Stimulated activated CD8-positive, alpha-beta memory T cell treated with anti-CD3 and anti-CD28 coated beads, Interleukin-12 subunit alpha, Interleukin-12 subunit beta, amount 100 ng/mL, for 24 hours (primary cell): ENCODE measurements around the gene ATP5MG.
A peak's percentile ranks its signal among the peaks of the same experiment; 100 is the strongest.
"Not testable (repeated sequence)": the region's sequence is repeated elsewhere in the genome, so short reads cannot be mapped to it uniquely, and the experiment has no call there.

Source experiments
- DNase-seq: peaks from one replicate; pipeline ENCODE4 v3.0.0-alpha.2; 2020; ENCODE audit errors: extremely low read depth

Gene ATP5MG

DNA sequence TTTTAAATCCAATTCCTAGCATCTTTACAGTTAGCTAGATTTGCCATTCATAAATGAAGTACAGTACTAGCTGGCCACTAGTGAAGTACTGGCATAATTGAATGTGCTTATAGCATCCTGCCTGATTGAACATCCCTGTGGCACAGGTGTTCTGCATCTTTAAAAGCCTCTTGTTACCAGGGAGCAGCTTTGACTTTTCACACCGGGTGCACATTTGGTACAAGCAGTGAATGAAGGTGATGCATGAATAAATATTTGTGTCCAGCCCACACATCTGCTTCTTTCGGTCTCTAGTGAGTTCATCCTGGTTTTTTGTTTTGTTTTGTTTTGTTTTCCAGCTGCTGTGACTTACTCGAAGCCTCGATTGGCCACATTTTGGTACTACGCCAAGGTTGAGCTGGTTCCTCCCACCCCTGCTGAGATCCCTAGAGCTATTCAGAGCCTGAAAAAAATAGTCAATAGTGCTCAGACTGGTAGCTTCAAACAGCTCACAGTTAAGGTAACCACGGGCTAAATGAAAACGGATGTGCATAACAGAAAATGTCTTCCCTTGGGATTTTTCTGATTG, 5.3 kb downstream of the ATP5MG start:
- DNase-seq, result no peak

- no peak for DNase-seq
These were observed 8.8 kb downstream of the ATP5MG start for GRCh38 chr11:118410055-118410745.

DNA sequence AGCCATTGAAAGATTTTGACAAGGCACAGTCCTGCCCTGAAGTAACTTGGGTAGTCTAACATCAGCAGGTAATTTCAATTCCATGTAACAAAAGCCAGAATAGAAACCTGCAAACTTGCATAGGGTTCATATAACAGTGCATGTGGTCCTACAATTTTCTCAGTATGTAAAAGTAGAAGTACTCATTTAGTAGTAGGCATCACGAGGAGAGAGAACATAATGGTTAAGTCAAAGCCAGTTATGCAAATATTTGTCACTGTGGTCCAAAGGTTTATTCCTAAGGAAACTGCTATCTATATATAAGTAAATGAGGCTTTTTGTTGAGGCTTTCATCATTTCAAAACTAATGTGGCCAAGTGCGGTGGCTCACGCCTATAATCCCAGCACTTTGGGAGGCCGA, 10.1 kb downstream of the ATP5MG start:
- no peak for DNase-seq

DNA sequence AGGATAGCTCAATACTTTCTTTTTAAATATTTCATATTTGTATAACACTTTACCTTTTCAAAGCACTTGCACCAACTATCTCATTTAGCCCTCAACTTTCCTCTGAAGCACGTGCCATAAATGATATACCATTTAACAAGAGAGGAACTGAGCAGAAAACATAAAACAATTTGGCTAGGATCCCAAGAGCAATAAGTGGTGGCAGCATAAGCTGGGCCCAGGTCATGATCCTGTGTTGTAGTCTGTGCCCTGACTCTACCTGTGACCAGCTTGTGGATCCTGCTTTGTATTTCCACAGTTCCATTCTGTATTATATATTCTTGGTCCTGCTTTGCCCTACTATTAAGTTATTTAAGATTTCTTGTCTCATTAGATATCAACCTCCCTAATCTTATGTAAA, 11.5 kb downstream of the ATP5MG start:
- no peak for DNase-seq

GRCh38 chr11:118415062-118415738, 13.8 kb downstream of the ATP5MG start:
- DNase-seq, result no peak

GRCh38 chr11:118415739-118416068, 14.3 kb downstream of the ATP5MG start:
- no peak for DNase-seq

DNA sequence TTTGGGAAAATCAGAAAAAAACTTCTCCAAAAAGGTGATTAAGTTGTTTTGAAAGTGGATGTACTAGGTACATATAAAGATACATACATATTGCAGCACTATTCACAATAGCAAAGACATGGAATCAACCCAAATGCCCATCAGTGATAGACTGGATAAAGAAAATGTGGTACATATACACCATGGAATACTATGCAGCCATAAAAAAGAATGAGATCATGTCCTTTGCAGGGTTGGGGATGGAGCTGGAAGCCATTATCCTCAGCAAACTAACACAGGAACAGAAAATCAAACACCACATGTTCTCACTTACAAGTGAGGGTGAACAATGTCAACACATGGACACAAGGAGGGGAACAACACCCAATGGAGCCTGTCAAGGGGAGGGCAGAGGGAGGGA, 15.5 kb downstream of the ATP5MG start:
- DNase-seq, result not testable (repeated sequence)

- no peak for DNase-seq
These were observed 16.4 kb downstream of the ATP5MG start for GRCh38 chr11:118417801-118418200.

DNA sequence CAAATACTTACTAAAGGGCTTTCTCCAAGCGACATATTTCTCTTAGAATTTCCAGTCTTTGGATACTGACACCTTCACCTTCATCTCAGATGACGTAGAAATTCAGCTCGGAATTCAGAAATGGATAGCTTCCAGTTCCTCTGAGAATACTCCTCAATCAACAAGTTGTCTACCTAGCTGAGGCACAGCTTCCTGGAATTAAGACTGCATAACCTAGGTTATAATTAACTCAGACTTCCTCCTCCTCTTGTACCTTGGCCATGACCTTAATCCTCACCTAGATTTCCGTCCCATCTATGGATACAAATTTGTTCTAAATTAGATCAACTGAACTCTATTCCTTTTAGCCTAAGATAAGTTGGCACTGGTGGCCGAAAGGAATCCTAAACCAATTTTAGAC, 17.4 kb downstream of the ATP5MG start:
- no peak for DNase-seq

GRCh38 chr11:118427707-118428106, 26.3 kb downstream of the ATP5MG start:
- no peak for DNase-seq

DNA sequence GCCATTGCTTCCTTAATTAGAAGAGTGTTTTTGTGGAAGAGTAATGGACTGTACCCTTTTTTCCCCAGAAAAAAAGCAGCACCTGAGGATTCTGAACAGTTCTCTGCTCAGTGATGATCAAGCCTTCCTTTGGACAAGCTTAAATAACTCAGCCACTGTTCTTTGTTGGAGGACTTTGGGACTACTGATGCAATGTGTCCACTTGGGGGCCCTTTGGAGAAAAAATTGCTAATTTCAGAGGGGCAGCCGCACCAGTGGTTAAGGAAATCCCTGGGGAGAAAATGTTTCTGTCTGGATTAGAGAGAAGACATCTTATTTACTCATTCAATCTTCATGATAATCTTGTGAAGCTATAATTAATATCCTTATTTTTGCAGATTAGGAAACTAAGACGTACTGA, 29.6 kb downstream of the ATP5MG start:
- no peak for DNase-seq

- no peak for DNase-seq
These were observed 32.7 kb downstream of the ATP5MG start for GRCh38 chr11:118434123-118434552.

- DNase-seq, result no peak
These were observed 33.3 kb downstream of the ATP5MG start for GRCh38 chr11:118434553-118435289.

DNA sequence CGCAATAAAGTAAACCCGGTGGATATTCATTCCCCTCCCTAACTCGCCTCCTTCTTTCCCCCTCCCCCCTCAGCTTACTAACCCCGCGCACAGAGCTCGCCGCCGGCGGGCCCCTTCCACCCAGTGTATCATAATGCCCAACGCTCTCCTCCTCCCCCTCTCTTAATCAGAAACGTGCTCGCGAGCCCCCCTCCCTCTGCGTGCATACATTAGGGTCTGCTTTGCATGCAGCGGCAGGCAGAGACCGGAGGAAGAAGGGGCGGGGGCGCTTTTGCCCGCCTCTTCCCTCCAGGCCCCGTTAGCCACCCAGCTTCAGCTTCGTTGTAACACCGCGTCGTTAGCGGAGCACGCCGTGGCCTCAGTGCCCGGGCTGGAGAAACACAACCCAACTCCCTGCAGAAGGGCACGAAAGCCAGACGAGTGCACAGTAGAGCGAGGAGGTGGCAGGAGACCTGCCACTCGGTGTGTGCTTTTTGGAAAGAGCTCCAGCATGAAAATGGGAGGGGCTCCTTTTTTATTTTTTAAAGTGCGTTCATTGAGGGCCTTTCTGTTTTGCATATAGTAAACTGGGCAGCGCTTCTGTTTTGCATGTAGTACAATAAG, 34.0 kb downstream of the ATP5MG start:
- peak; percentile 41 for DNase-seq

DNA sequence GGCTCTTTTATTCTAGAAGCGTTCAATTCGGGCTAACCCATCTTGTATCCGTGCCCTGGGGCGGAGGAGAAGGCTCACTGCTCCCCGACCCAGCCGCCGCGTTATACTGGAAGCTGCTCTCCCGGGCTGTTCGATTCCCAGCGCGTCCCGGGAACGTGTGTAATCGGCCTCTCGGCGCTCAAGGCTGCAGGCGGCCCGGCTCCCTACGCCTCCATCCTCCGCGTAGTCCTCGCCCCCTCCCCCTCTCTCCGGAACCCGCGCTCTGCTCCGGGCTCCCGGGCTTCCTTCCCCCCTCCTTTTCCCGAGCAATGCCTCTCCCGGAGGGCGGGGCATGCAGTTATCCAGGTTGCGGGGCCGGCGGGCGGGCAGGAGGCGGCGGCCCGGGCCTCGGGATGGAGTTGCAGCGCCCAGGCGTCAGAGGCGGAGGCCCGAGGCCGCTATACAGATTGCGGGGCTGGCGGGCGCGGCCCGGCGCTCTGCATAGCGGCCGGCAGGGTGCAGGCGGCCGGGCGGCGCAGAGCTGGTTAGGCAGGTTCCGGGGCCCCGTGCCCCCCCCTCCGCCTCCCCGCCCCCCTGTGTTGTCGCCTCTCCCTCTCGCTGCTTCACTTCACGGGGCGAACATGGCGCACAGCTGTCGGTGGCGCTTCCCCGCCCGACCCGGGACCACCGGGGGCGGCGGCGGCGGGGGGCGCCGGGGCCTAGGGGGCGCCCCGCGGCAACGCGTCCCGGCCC, 34.7 kb downstream of the ATP5MG start, which contains the start of gene KMT2A:
Gene KMT2A (plus strand): TSS at position 600 of the 732 bp plus-strand sequence. CDS start 21 bp downstream, at position 621.
- peak; percentile 84 for DNase-seq

DNA sequence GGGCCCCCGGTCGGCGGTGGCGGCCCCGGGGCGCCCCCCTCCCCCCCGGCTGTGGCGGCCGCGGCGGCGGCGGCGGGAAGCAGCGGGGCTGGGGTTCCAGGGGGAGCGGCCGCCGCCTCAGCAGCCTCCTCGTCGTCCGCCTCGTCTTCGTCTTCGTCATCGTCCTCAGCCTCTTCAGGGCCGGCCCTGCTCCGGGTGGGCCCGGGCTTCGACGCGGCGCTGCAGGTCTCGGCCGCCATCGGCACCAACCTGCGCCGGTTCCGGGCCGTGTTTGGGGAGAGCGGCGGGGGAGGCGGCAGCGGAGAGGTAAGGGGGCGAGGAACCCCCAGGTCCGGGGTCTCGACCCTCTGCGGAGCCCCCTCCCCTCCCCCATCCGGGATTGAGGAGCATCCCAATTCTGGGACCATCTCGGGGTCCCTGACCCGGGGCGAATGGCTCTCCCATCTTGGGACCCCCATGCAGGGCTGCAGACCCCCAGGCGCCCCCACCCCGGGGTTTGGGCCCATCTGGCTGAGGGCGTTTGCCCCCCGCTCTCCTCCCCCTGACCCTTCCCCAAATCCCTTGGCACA, 35.3 kb downstream of the ATP5MG start:
- DNase-seq, result no peak

DNA sequence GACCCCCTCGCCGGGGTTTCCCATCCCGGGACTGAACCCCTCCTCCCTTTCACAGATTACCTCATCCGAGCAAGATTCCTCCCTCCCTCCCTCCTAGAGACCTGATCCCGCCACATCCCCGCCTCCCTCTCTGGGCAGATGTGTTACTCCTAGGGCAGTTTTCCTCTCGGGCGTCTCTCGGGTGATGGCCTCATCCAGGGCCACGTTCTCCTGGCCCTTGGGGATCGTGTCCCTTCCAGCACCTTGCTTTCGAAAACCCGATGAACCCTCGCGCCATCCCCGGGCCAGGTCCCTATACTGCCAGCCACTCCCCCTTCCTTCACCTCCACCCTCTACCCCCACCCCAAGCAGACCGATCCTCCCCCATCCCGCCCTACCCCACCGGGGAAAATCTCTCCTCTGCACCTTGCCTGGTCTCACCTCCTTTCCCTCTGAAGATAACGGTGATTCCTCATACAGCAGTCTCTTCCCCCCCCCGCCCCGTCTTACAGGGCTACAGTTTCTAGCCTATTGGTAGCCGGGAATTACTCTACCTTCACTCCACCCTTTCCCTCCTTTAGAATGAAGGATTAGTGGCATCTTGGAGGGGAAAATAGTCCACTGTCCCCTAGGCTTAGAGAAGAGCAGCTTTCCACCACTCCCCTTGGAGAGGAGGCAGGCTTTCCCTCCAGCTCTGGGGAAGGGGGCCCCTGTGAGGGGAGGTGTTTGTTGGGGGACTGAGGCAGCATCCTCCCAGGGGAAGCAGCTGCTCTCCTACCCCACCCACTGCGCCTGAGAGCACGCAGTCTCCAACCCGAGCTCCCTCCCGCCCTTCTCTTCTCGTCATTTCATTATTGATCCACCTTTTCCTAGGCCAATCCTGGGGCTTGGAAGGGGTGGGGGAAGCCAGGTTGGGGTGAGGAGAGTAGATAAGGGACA, 36.1 kb downstream of the ATP5MG start:
- DNase-seq, result no peak

- no peak for DNase-seq
These were observed 37.0 kb downstream of the ATP5MG start for GRCh38 chr11:118438314-118438931.

DNA sequence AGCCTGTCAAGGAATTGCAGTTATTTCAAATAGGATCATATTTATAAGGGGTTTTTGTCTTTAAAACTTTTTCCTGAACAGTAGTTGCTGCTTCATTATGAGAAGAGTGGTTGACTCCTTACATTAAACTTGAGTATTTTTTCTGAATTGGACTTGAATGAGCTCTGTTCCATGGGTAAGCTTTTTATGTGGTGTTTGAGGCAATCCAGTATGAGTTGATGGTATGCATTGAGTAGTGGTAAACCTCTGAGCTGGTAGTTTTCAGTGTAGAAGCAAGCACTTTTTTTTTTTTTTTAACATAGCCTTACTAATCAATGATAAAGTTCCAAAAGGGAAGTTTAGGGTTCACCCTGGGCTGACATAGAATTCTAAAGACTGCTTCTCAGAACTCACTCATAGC, 38.2 kb downstream of the ATP5MG start:
- no peak for DNase-seq
